Spleen (tissue), 11 donors: Measurements from ENCODE around the gene TM9SF3. TPM values are rescaled to one million over a fixed set of nuclear protein-coding genes. Genes with fewer than 3 reads are reported as not detected.

Experiments
- DNase-seq: peaks from one replicate; pipeline ENCODE4 v3.0.0-alpha.2; 2020
- H3K27ac ChIP-seq, 8 donors: fragments of 200-600 bp; sonication (generic) in 7 of 8; 1 replicate in 4 of 8; 2 replicates in 4 of 8; pipeline versions ENCODE4 v1.5.0 to v1.8.0; 2016 to 2021; ENCODE audit warnings: inconsistent platforms in 4 of 8, mild to moderate bottlenecking in 4 of 8, moderate library complexity in 1 of 8
- H3K27me3 ChIP-seq, 7 donors: fragments of 200-600 bp; sonication (generic) in 6 of 7; replicated peaks in 1 of 7; 1 replicate in 4 of 7; 2 replicates in 3 of 7; pipeline versions ENCODE4 v1.5.0 to v1.8.0; 2016 to 2021; ENCODE audit warnings: inconsistent platforms in 3 of 7, mild to moderate bottlenecking in 1 of 7
- H3K36me3 ChIP-seq, 6 donors: fragments of 200-600 bp; sonication (generic) in 5 of 6; 1 replicate in 4 of 6; 2 replicates in 2 of 6; pipeline versions ENCODE4 v1.5.0 to v1.8.0; 2016 to 2021; ENCODE audit warnings: inconsistent platforms in 2 of 6
- H3K4me1 ChIP-seq, 6 donors: fragments of 200-600 bp; sonication (generic) in 5 of 6; 1 replicate in 3 of 6; 2 replicates in 3 of 6; pipeline versions ENCODE4 v1.5.0 to v1.8.0; 2016 to 2021; ENCODE audit warnings: inconsistent platforms in 3 of 6
- H3K4me3 ChIP-seq, 8 donors: fragments of 200-600 bp; sonication (generic) in 7 of 8; 1 replicate in 4 of 8; 2 replicates in 4 of 8; pipeline versions ENCODE4 v1.5.0 to v1.8.0; 2016 to 2021; ENCODE audit warnings: inconsistent platforms in 4 of 8, mild to moderate bottlenecking in 4 of 8, moderate library complexity in 2 of 8
- H3K9me3 ChIP-seq, 8 donors: fragments of 200-600 bp; sonication (generic) in 7 of 8; 1 replicate in 4 of 8; 2 replicates in 4 of 8; pipeline versions ENCODE4 v1.5.0 to v1.8.0; 2016 to 2021; ENCODE audit warnings: inconsistent platforms in 4 of 8
- POLR2A ChIP-seq, 3 donors: fragments of 450-650 bp; IDR thresholded peaks; one replicate each; pipeline ENCODE4 v1.5.1; 2017; ENCODE audit warnings: antibody characterized with exemption in 3 of 3, mild to moderate bottlenecking in 1 of 3
- POLR2AphosphoS5 ChIP-seq, 3 donors: sonication (generic); formaldehyde crosslinking; IDR thresholded peaks; one replicate each; pipeline ENCODE4 v1.5.1; 2017; ENCODE audit warnings: antibody characterized with exemption in 3 of 3
- WGBS, 5 donors: extraction: QIAGEN DNeasy Blood & Tissue Kit in 3 of 5; methylation state at CpG; one replicate each; pipeline versions ENCODE4 v1.1.5 to v1.1.7; 2013 to 2018; 5-methylcytosine and 5-hydroxymethylcytosine counted together
- intact Hi-C: fragments of 100-400 bp; cut with DNase I; formaldehyde crosslinking; loops from one replicate; pipeline ENCODE4 v1.15.0; 2023; ENCODE audit warnings: low total_unique reads
- polyA plus RNA-seq, 3 donors: library from polyadenylated mRNA; stranded (reverse); fragments of 200-250 nt; gene quantifications; one replicate each; pipeline ENCODE4 v1.2.1, GENCODE V29; 2013
- total RNA-seq, 7 donors: library from RNA; depleted of rRNA in 3 of 7; stranded (reverse); fragments of >200 nt in 3 of 7; fragmentation: NEBNext Ultra II Directional in 4 of 7; extraction: Animal tissue kit (Norgen Biotek cat#: 25700) in 4 of 7; gene quantifications; one replicate each; pipeline versions ENCODE4 v1.1.0 to v1.2.1, GENCODE V29; 2016 to 2021
- TF ChIP-seq, protein P1 (sequence below), 11 experiments: fragments of 200-600 bp in 7 of 11; fragments of 450-650 bp in 4 of 11; sonication (generic) in 4 of 11; IDR thresholded peaks in 8 of 11; conservative IDR thresholded peaks in 3 of 11; 1 replicate in 7 of 11; 2 replicates in 4 of 11; pipeline versions ENCODE4 v1.4.0 to v1.8.0; 2016 to 2021; ENCODE audit warnings: antibody characterized with exemption in 11 of 11, inconsistent platforms in 4 of 11, mild to moderate bottlenecking in 1 of 11
- donor health status: healthy with polysubstance abuse.
- donor health status: DM: no; HTN: no; CAD: no; lungs with moderate emphysema.
- donor health status: DM: no; HTN: no; CAD: no.
- donor health status: Bipolar disorder and iron deficiency.
- donor health status: healthy.
- donor health status: DM: no; HTN: no; CAD: no.
- donor health status: DM: yes; HTN: yes; CAD: no.

The TM9SF3 gene
- total and polyA plus RNA-seq, 10 donors, result 13.2 to 107 (median 76.7) TPM

DNA sequence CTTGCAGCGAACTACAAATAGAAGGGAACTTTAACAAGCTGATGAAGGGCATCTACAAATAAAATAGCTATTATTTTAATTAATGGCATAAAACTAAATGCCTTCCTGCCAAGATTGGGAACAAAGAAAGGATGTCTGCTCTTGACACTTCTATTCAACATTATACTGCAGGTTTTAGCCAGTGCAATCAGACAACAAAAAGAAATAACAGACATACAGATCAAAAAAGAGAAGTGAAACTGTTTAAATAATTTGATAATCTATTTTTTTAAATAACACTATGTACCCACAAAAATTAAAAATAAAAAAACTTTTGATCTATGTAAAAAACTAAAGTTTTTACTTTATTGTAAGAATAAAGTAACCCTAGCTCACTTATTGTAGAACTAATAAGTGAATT, 50.7 kb downstream of the TM9SF3 start:
- Histone ChIP-seq H3K9me3 (no peaks in the 10 kb centered on the region), H3K36me3 (peaks cover 0 to 77% (median 23%) of the 10 kb centered on the region in 6 donors), H3K27me3 (no peaks in the 10 kb centered on the region), H3K4me3 (no peak overlapping the region), H3K4me1 (peaks cover 0 to 19% (median 12%) of the 10 kb centered on the region in 6 donors), H3K27ac (no peak overlapping the region)
- intact Hi-C loops, result no loop called here
- 70 to 89% (median 78%) methylated on average over 1 of the region's 1 CpG for WGBS, 5 donors
- TF ChIP-seq POLR2A (IDR thresholded peaks at IDR 0.05), result no peak
- TF ChIP-seq, protein P1, sequence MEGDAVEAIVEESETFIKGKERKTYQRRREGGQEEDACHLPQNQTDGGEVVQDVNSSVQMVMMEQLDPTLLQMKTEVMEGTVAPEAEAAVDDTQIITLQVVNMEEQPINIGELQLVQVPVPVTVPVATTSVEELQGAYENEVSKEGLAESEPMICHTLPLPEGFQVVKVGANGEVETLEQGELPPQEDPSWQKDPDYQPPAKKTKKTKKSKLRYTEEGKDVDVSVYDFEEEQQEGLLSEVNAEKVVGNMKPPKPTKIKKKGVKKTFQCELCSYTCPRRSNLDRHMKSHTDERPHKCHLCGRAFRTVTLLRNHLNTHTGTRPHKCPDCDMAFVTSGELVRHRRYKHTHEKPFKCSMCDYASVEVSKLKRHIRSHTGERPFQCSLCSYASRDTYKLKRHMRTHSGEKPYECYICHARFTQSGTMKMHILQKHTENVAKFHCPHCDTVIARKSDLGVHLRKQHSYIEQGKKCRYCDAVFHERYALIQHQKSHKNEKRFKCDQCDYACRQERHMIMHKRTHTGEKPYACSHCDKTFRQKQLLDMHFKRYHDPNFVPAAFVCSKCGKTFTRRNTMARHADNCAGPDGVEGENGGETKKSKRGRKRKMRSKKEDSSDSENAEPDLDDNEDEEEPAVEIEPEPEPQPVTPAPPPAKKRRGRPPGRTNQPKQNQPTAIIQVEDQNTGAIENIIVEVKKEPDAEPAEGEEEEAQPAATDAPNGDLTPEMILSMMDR (IDR thresholded peaks at IDR 0.05 in 8 of 11, conservative IDR thresholded peaks at IDR 0.05 in 3 of 11), result no peak
- no peak for TF ChIP-seq POLR2AphosphoS5 (IDR thresholded peaks at IDR 0.05)
- no peak for DNase-seq

DNA sequence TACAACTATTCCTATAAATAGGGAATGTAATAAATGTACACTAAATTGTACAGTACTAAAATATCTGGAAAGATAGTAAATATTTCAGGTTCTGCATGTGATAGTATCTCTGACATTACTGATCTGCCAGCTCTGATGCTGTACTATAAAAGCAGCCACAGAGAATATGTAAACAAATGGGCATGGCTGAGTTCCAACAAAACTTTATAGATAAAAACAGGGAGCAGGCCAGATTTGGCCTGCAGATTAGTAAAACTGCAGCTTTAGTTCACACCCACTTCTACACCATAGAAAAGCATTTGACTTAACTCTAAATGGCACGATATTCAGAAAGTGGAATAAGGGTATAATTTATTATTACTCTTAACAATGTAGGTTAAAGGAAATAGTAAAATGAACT, 54.3 kb downstream of the TM9SF3 start:
- Histone ChIP-seq H3K27ac (no peak overlapping the region), H3K9me3 (no peaks in the 10 kb centered on the region), H3K36me3 (peaks cover 0 to 83% (median 39%) of the 10 kb centered on the region in 6 donors), H3K4me1 (peaks cover 0 to 19% (median 12%) of the 10 kb centered on the region in 6 donors), H3K27me3 (no peaks in the 10 kb centered on the region), H3K4me3 (no peak overlapping the region)
- WGBS, 5 donors, result 42 to 90% (median 81%) methylated on average over 1 of the region's 1 CpG
- TF ChIP-seq POLR2A (IDR thresholded peaks at IDR 0.05) (no peak), POLR2AphosphoS5 (IDR thresholded peaks at IDR 0.05) (no peak)
- TF ChIP-seq, protein P1 (IDR thresholded peaks at IDR 0.05 in 8 of 11, conservative IDR thresholded peaks at IDR 0.05 in 3 of 11), result no peak
- DNase-seq, result no peak
- intact Hi-C loops, result no loop called here

DNA sequence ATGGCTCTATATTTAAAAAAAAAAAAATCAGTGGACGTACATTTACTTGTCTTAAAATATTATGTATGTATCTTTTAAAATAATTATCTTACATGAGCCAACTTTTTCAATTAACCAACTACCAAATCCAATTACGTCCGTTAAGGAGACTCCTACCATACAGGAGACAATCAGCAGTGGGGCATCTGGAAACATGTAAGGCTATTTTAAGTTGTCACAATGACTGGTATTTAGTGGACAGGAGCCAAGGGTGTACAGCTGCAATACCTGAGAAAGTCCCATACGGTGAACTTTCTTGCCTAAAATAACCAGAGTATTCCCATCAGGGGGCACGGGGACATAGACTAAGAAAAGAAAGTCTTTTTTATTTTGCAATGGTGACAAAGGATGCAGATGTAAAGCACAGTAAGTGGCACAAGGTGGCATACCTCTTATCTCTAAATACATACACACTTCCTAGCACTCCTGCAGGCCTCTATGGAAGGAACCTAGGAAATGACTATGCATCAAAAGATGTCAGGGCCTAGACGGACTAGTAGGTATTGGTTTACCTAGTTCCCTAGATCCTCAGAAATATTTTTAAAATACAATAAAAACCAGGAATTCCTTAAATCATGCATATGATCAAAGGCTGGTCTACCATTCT, 57.1 kb downstream of the TM9SF3 start:
- H3K27me3 ChIP-seq, result no peaks in the 10 kb centered on the region
- no peak overlapping the region for H3K27ac ChIP-seq
- DNase-seq, result no peak
- H3K9me3 ChIP-seq, result no peaks in the 10 kb centered on the region
- TF ChIP-seq, protein P1 (IDR thresholded peaks at IDR 0.05 in 8 of 11, conservative IDR thresholded peaks at IDR 0.05 in 3 of 11), result no peak
- no peak for TF ChIP-seq POLR2A (IDR thresholded peaks at IDR 0.05)
- TF ChIP-seq POLR2AphosphoS5 (IDR thresholded peaks at IDR 0.05), result no peak
- H3K36me3 ChIP-seq, result peaks cover 0 to 99% (median 60%) of the 10 kb centered on the region in 6 donors
- no peaks in the 10 kb centered on the region for H3K4me1 ChIP-seq
- intact Hi-C loops, result no loop called here
- 79 to 83% (median 81%) methylated on average over 6 of the region's 6 CpGs for WGBS, 5 donors
- no peak overlapping the region for H3K4me3 ChIP-seq

DNA sequence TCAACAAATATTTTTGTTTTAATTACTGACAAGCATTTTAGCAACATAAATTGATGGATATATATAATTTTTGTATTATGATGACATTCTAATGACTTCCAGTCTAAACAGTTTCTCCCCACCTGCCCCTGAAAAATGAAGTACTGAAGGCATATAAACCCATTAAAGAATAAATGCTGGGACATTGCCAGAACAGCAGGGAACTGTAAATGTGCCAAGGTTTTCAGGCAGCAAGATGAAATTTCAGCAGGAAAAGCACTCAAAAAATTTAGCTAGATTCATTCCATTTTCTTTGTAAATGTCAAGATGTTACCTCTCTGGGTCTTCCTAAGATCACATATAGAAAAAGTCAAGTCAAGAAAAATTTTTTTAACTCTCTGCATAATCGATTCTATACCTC, 62.1 kb downstream of the TM9SF3 start:
- H3K36me3 ChIP-seq, result peaks cover 0 to 99% (median 59%) of the 10 kb centered on the region in 6 donors
- TF ChIP-seq, protein P1 (IDR thresholded peaks at IDR 0.05 in 8 of 11, conservative IDR thresholded peaks at IDR 0.05 in 3 of 11), result no peak
- TF ChIP-seq POLR2A (IDR thresholded peaks at IDR 0.05), result no peak
- no peak for TF ChIP-seq POLR2AphosphoS5 (IDR thresholded peaks at IDR 0.05)
- intact Hi-C loops, result no loop called here
- H3K27ac ChIP-seq, result no peak overlapping the region
- 75 to 93% (median 84%) methylated on average over 1 of the region's 1 CpG for WGBS, 5 donors
- no peaks in the 10 kb centered on the region for H3K9me3 ChIP-seq
- no peaks in the 10 kb centered on the region for H3K4me1 ChIP-seq
- DNase-seq, result no peak
- no peak overlapping the region for H3K4me3 ChIP-seq
- H3K27me3 ChIP-seq, result no peaks in the 10 kb centered on the region
